Smooth muscle cell (in vitro differentiated cells): ENCODE measurements around the gene SLC22A13. TPM values are rescaled to one million over a fixed set of nuclear protein-coding genes. Genes with fewer than 3 reads are reported as not detected.

Source experiments
- DNase-seq: peaks from one replicate; lab custom pipeline; 2025; ENCODE audit not compliant: unreplicated experiment; lab: John Stamatoyannopoulos, UW
- H2AFZ ChIP-seq: fragments of 200-600 bp; sonication (generic); 2 replicates; pipeline ENCODE4 v1.6.0; 2016; ENCODE audit warnings: antibody characterized with exemption, low read depth, mild to moderate bottlenecking
- H3F3A ChIP-seq: fragments of 200-600 bp; sonication (generic); 2 replicates; pipeline ENCODE4 v1.6.0; 2017; ENCODE audit warnings: antibody characterized with exemption, low read depth
- H3K27ac ChIP-seq: fragments of 200-600 bp; sonication (generic); 2 replicates; pipeline ENCODE4 v1.5.1; 2016; ENCODE audit warnings: low read depth, mild to moderate bottlenecking
- H3K27me3 ChIP-seq: fragments of 200-600 bp; sonication (generic); 2 replicates; pipeline ENCODE4 v1.6.1; 2016; ENCODE audit warnings: low read depth, mild to moderate bottlenecking
- H3K36me3 ChIP-seq: fragments of 200-600 bp; sonication (generic); 2 replicates; pipeline ENCODE4 v1.5.1; 2016; ENCODE audit warnings: low read depth
- H3K4me1 ChIP-seq: fragments of 200-600 bp; sonication (generic); 2 replicates; pipeline ENCODE4 v1.5.1; 2016; ENCODE audit warnings: low read depth
- H3K4me2 ChIP-seq: fragments of 200-600 bp; sonication (generic); 2 replicates; pipeline ENCODE4 v1.6.0; 2016; ENCODE audit warnings: mild to moderate bottlenecking
- H3K4me3 ChIP-seq: fragments of 200-600 bp; sonication (generic); 2 replicates; pipeline ENCODE4 v1.5.1; 2016; ENCODE audit warnings: mild to moderate bottlenecking
- H3K79me2 ChIP-seq: fragments of 200-600 bp; sonication (generic); 2 replicates; pipeline ENCODE4 v1.6.0; 2016; ENCODE audit warnings: low read depth, mild to moderate bottlenecking
- H3K9ac ChIP-seq: fragments of 200-600 bp; sonication (generic); 2 replicates; pipeline ENCODE4 v1.6.0; 2016; ENCODE audit warnings: low read depth
- H3K9me3 ChIP-seq: fragments of 200-600 bp; sonication (generic); replicated peaks from 2 replicates; pipeline ENCODE4 v1.5.1; 2016; ENCODE audit warnings: low read depth
- H4K20me1 ChIP-seq: fragments of 200-600 bp; sonication (generic); 2 replicates; pipeline ENCODE4 v1.6.0; 2016; ENCODE audit warnings: low read depth
- CTCF ChIP-seq: fragments of 200-600 bp; sonication (generic); IDR thresholded peaks from 2 replicates; pipeline ENCODE4 v1.5.1; 2017; ENCODE audit warnings: borderline replicate concordance, mild to moderate bottlenecking, antibody characterized with exemption; ENCODE audit not compliant: insufficient read depth, poor library complexity, severe bottlenecking
- WGBS: methylation state at CpG from one replicate; pipeline ENCODE4 v1.1.7; 2016; ENCODE audit warnings: low lambda C conversion rate; 5-methylcytosine and 5-hydroxymethylcytosine counted together
- polyA plus RNA-seq: library from polyadenylated mRNA; unstranded; fragments of >200 nt; fragmentation: Nextera tagmentation; extraction: Ambion mirVana; gene quantifications from 2 replicates; pipeline ENCODE4 v1.2.1, GENCODE V29; 2016
- total RNA-seq: library from RNA; depleted of rRNA; stranded (reverse); fragments of >200 nt; gene quantifications from 2 replicates; pipeline ENCODE4 v1.2.3, GENCODE V29; 2014

Gene SLC22A13
- total and polyA plus RNA-seq, 2 experiments from 2014 or later: 0.13 TPM; not detected in 1

GRCh38 chr3:38260474-38260873, 5.1 kb upstream of the SLC22A13 start:
- TF ChIP-seq CTCF: no peak
- no peaks in the 10 kb centered on the region for H3K4me1 ChIP-seq
- DNase-seq: no peak
- H3K36me3 ChIP-seq: no peaks in the 10 kb centered on the region
- no peaks in the 10 kb centered on the region for H3K9me3 ChIP-seq
- peaks cover 3% of the 10 kb centered on the region for H3F3A ChIP-seq
- H3K9ac ChIP-seq: no peak overlapping the region
- no peak overlapping the region for H2AFZ ChIP-seq
- no peaks in the 10 kb centered on the region for H3K79me2 ChIP-seq
- no peaks in the 10 kb centered on the region for H4K20me1 ChIP-seq
- no peak overlapping the region for H3K27ac ChIP-seq
- no peak overlapping the region for H3K4me2 ChIP-seq
- H3K27me3 ChIP-seq: no peaks in the 10 kb centered on the region
- 83% methylated on average over 2 of the region's 2 CpGs for WGBS
- no peak overlapping the region for H3K4me3 ChIP-seq

GRCh38 chr3:38264353-38264771, 1.2 kb upstream of the SLC22A13 start:
- Histone ChIP-seq H3F3A (no peaks in the 10 kb centered on the region), H2AFZ (no peak overlapping the region), H3K27ac (no peak overlapping the region), H3K4me2 (no peak overlapping the region), H4K20me1 (no peaks in the 10 kb centered on the region), H3K4me1 (no peaks in the 10 kb centered on the region), H3K27me3 (no peaks in the 10 kb centered on the region), H3K9me3 (no peaks in the 10 kb centered on the region), H3K4me3 (no peak overlapping the region), H3K79me2 (no peaks in the 10 kb centered on the region), H3K9ac (no peak overlapping the region), H3K36me3 (no peaks in the 10 kb centered on the region)
- 0% methylated on average over 1 of the region's 1 CpG for WGBS
- no peak for TF ChIP-seq CTCF
- no peak for DNase-seq

- 58% methylated on average over 1 of the region's 1 CpG for WGBS
- Histone ChIP-seq H3K4me2 (no peak overlapping the region), H3K9ac (no peak overlapping the region), H3K9me3 (no peaks in the 10 kb centered on the region), H3K4me3 (no peak overlapping the region), H3K27me3 (no peaks in the 10 kb centered on the region), H2AFZ (no peak overlapping the region), H3K36me3 (no peaks in the 10 kb centered on the region), H3K4me1 (no peaks in the 10 kb centered on the region), H3K27ac (no peak overlapping the region), H4K20me1 (no peaks in the 10 kb centered on the region), H3F3A (no peaks in the 10 kb centered on the region), H3K79me2 (no peaks in the 10 kb centered on the region)
- no peak for TF ChIP-seq CTCF
- DNase-seq: no peak
These were observed 833 bp upstream of the SLC22A13 start for GRCh38 chr3:38264779-38265178.

- H3F3A ChIP-seq: no peaks in the 10 kb centered on the region
- no peaks in the 10 kb centered on the region for H3K36me3 ChIP-seq
- H3K79me2 ChIP-seq: no peaks in the 10 kb centered on the region
- H3K4me3 ChIP-seq: no peak overlapping the region
- H3K27ac ChIP-seq: no peak overlapping the region
- TF ChIP-seq CTCF: no peak
- no peak overlapping the region for H3K4me2 ChIP-seq
- 92% methylated on average over 1 of the region's 1 CpG for WGBS
- no peaks in the 10 kb centered on the region for H4K20me1 ChIP-seq
- no peaks in the 10 kb centered on the region for H3K4me1 ChIP-seq
- H3K9ac ChIP-seq: no peak overlapping the region
- no peak overlapping the region for H2AFZ ChIP-seq
- no peaks in the 10 kb centered on the region for H3K9me3 ChIP-seq
- H3K27me3 ChIP-seq: no peaks in the 10 kb centered on the region
- DNase-seq: no peak
These were observed 1.2 kb downstream of the SLC22A13 start for GRCh38 chr3:38266810-38267209.
